HEK293 (cell line): ENCODE results near the gene RNF39.

Experiments used
- ZFP3 ChIP-seq: fragments of 450-650 bp; formaldehyde crosslinking; IDR thresholded peaks from 2 replicates; pipeline ENCODE4 v1.5.1; 2016; ENCODE audit warnings: low read depth, missing biosample characterization, missing genetic modification characterization
- TF ChIP-seq, protein P1 (sequence below): fragments of 450-650 bp; formaldehyde crosslinking; IDR thresholded peaks from 2 replicates; pipeline ENCODE4 v1.5.1; 2016; ENCODE audit warnings: missing biosample characterization, missing genetic modification characterization

DNA sequence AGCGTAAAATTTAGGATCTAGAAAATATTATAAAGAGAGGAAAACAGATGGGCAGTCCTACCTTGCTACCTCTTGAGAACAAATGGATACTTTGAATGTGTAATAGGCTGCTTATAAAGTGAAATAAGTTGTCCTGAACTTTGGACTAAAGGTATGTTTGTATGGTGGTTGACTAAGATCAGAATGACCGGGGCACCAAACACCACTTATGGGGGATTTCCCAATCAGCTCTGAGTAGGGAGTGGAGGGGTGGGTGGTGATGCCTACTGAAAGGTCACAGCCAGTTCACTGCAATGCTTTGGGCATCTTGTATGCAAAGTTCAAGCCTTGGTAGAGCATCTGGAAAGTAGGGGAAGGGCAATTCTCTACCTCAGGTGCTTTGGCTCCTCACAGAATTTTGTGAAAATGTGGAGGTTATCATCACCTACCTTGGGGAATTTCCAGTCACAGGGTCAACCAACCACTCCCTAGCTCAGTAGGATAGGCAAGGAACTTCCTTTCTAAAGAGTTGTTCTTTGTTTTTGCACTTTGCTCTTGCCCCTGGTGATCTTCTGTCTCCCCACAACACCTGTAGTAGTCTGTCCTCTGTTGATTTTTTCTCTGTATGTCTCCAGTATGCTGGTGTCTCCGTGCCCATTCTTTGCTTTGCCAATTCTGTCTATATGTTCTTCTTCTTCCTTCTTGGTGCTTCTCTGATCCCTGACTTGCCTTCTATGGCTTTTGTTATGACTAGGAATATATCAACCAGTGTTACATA lies 37.6 kb upstream of the RNF39 start, which contains the start of gene TRIM31:
- TF ChIP-seq, protein P1, sequence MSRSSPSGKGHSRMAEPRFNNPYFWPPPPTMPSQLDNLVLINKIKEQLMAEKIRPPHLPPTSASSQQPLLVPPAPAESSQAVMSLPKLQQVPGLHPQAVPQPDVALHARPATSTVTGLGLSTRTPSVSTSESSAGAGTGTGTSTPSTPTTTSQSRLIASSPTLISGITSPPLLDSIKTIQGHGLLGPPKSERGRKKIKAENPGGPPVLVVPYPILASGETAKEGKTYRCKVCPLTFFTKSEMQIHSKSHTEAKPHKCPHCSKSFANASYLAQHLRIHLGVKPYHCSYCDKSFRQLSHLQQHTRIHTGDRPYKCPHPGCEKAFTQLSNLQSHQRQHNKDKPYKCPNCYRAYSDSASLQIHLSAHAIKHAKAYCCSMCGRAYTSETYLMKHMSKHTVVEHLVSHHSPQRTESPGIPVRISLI (tag by site-specific recombination): no peak
- TF ChIP-seq ZFP3 (tag by site-specific recombination): no peak
